Measurements from ENCODE around the gene USP47. TPM values are rescaled to one million over a fixed set of nuclear protein-coding genes. Genes with fewer than 3 reads are reported as not detected.

USP47 gene
- total and polyA plus RNA-seq, 9 of the 15 experiments (the other 6 are each of a cell fraction or from before 2014, with no cell fraction given) = 13.1 to 63.6 (median 34.7) TPM

GRCh38 chr11:11973866-11974265, 132.1 kb downstream of the USP47 start:
- no peak overlapping the region for H3K4me2 ChIP-seq (ENCODE audit: insufficient read depth, low read length)
- H3K36me3 ChIP-seq (ENCODE audit: control insufficient read depth, insufficient read depth, low read length) = no peaks in the 10 kb centered on the region
- ATAC-seq (no peak), FAIRE-seq (no peak), DNase-seq (ENCODE audit: extremely low read depth in 1 of 4, low spot score in 3 of 4) (no peak)
- no TSS peak for BruUV-seq (replicated peaks)
- no peaks in the 10 kb centered on the region for H3K9me1 ChIP-seq (ENCODE audit: control insufficient read depth, insufficient read depth, low read length)
- H3K9ac ChIP-seq (ENCODE audit: insufficient read depth in 1 of 2, low read depth in 2 of 2, low read length in 2 of 2) = no peak overlapping the region
- 0 out of 5 replicates have a peak, but pooled peaks cover 0 to 5% of the 10 kb centered on the region in 2 experiments for H3K4me1 ChIP-seq (replicated peaks in 1 of 2; ENCODE audit: control insufficient read depth in 2 of 2, insufficient read depth in 2 of 2, low read length in 2 of 2)
- no peak overlapping the region for H3K4me3 ChIP-seq
- no peaks in the 10 kb centered on the region for H3K9me3 ChIP-seq (replicated peaks; ENCODE audit: control insufficient read depth, insufficient read depth, low read depth, low read length)
- in situ Hi-C loops (cut with MboI) (no loop called here), intact Hi-C loops (cut with micrococcal nuclease) (no loop called here)
- ChIA-PET POLR2A (interaction anchor here (0.6 to 0.8 kb wide), 3 partner anchors 9 to 307 kb away, joined by 3 read pairs; no protein-coding TSS in a partner anchor), CTCF (ENCODE audit: low intra/inter-chr PET ratio) (no interaction called here)
- WGBS (ENCODE audit: insufficient coverage, low coverage, missing lambda C conversion rate) = 2% methylated on average over 4 of the region's 4 CpGs
- no peak overlapping the region for H2AFZ ChIP-seq (ENCODE audit: low read depth, low read length)
- H3K79me2 ChIP-seq (ENCODE audit: control insufficient read depth, insufficient read depth, low read length) = no peaks in the 10 kb centered on the region
- H4K20me1 ChIP-seq (replicated peaks; ENCODE audit: control insufficient read depth, insufficient read depth, low read length) = no peaks in the 10 kb centered on the region
- H3K27ac ChIP-seq (ENCODE audit: extremely low read depth, low read depth, low read length) = no peak overlapping the region
- peaks cover 26 to 70% of the 10 kb centered on the region in 2 experiments; a peak in 4 of 5 replicates for H3K27me3 ChIP-seq (ENCODE audit: control insufficient read depth in 2 of 2, insufficient read depth in 2 of 2, low read length in 2 of 2)
- no peak for TF ChIP-seq NR3C1 (CRISPR knock-in tag; IDR thresholded peaks at IDR 0.05)
- TF ChIP-seq DMBX1 (CRISPR knock-in tag; IDR thresholded peaks at IDR 0.05; ENCODE audit: borderline replicate concordance) = no peak
- no peak for TF ChIP-seq FOXO4 (CRISPR knock-in tag; IDR thresholded peaks at IDR 0.05)
- no peak for TF ChIP-seq L3MBTL2 (IDR thresholded peaks at IDR 0.05)
